Adrenal gland (tissue), 5 donors: ENCODE measurements around the gene ARF1.

Source experiments
- CTCF ChIP-seq, 6 experiments: fragments of 450-650 bp in 4 of 6; fragments of 200-600 bp in 2 of 6; sonication (generic) in 1 of 6; IDR thresholded peaks; 1 replicate in 5 of 6; 2 replicates in 1 of 6; pipeline versions ENCODE4 v1.5.1 to v1.8.0; 2016 to 2021; ENCODE audit warnings: antibody characterized with exemption in 6 of 6, mild to moderate bottlenecking in 2 of 6, moderate library complexity in 1 of 6
- POLR2A ChIP-seq, 2 donors: fragments of 450-650 bp; IDR thresholded peaks; one replicate each; pipeline ENCODE4 v1.6.1; 2017; ENCODE audit warnings: antibody characterized with exemption in 2 of 2, mild to moderate bottlenecking in 2 of 2, moderate library complexity in 1 of 2
- donor health status: DM: no; HTN: no; CAD: no.

GRCh38 chr1:228097333-228098081 is 15.0 kb downstream of the ARF1 start:
- TF ChIP-seq CTCF (IDR thresholded peaks at IDR 0.05) (no peak), POLR2A (IDR thresholded peaks at IDR 0.05) (no peak)
